GM23338 (cell line): ENCODE results near the gene ZDHHC17. TPM values are rescaled to one million over a fixed set of nuclear protein-coding genes. Genes with fewer than 3 reads are reported as not detected.

Experiments used
- ATAC-seq: fragments of 200-7000 bp; cut with Tn5 transposase; 3 replicates; pipeline ENCODE4 v1.9.1; 2020
- DNase-seq: peaks from one replicate; pipeline ENCODE4 v3.0.0-alpha.2; 2015; ENCODE audit warnings: low spot score
- H2AFZ ChIP-seq: fragments of 200-600 bp; sonication (generic); 2 replicates; pipeline ENCODE4 v1.8.0; 2016; ENCODE audit warnings: antibody characterized with exemption, mild to moderate bottlenecking, moderate library complexity
- H3F3A ChIP-seq: fragments of 200-600 bp; sonication (generic); replicated peaks from 2 replicates; pipeline ENCODE4 v1.8.0; 2017; ENCODE audit warnings: antibody characterized with exemption, mixed run types, low read depth
- H3K27ac ChIP-seq: fragments of 200-600 bp; sonication (generic); 2 replicates; pipeline ENCODE4 v1.6.1; 2016; ENCODE audit warnings: low read depth
- H3K27me3 ChIP-seq: fragments of 200-600 bp; sonication (generic); 2 replicates; pipeline ENCODE4 v1.8.0; 2016; ENCODE audit warnings: mild to moderate bottlenecking, mixed run types, moderate library complexity; ENCODE audit not compliant: insufficient read depth
- H3K36me3 ChIP-seq: fragments of 200-600 bp; sonication (generic); 2 replicates; pipeline ENCODE4 v1.8.0; 2016; ENCODE audit warnings: mild to moderate bottlenecking; ENCODE audit not compliant: insufficient read depth
- H3K4me1 ChIP-seq: fragments of 200-600 bp; sonication (generic); 2 replicates; pipeline ENCODE4 v1.8.0; 2016; ENCODE audit warnings: mild to moderate bottlenecking, moderate library complexity; ENCODE audit not compliant: insufficient read depth
- H3K4me2 ChIP-seq: fragments of 200-600 bp; sonication (generic); 2 replicates; pipeline ENCODE4 v1.7.1; 2017; ENCODE audit warnings: mixed run types
- H3K4me3 ChIP-seq: fragments of 200-600 bp; sonication (generic); 2 replicates; pipeline ENCODE4 v1.6.1; 2016; ENCODE audit warnings: mixed run types
- H3K79me2 ChIP-seq: fragments of 200-600 bp; sonication (generic); replicated peaks from 2 replicates; pipeline ENCODE4 v1.8.0; 2017; ENCODE audit warnings: mild to moderate bottlenecking; ENCODE audit not compliant: insufficient read depth
- H3K9me2 ChIP-seq: fragments of 200-600 bp; sonication (generic); 2 replicates; pipeline ENCODE4 v1.8.0; 2017; ENCODE audit not compliant: insufficient read depth
- H4K20me1 ChIP-seq: fragments of 200-600 bp; sonication (generic); replicated peaks from 2 replicates; pipeline ENCODE4 v1.8.0; 2017; ENCODE audit warnings: mild to moderate bottlenecking; ENCODE audit not compliant: insufficient read depth
- H3K27ac Mint-ChIP-seq: 2 replicates; pipeline ENCODE4 v1.8.0; 2020; ENCODE audit warnings: inconsistent platforms, mild to moderate bottlenecking, moderate library complexity, mixed read lengths
- H3K27me3 Mint-ChIP-seq: 3 replicates; pipeline ENCODE4 v1.8.0; 2022; ENCODE audit warnings: low read depth, mild to moderate bottlenecking, moderate library complexity, mixed read lengths, inconsistent platforms; ENCODE audit not compliant: insufficient read depth, poor library complexity
- H3K36me3 Mint-ChIP-seq: 3 replicates; pipeline ENCODE4 v1.8.0; 2021; ENCODE audit warnings: low read depth, mild to moderate bottlenecking, inconsistent platforms, moderate library complexity, mixed read lengths
- H3K4me1 Mint-ChIP-seq: 3 replicates; pipeline ENCODE4 v1.8.0; 2020; ENCODE audit warnings: mild to moderate bottlenecking, inconsistent platforms, mixed read lengths
- H3K4me3 Mint-ChIP-seq: 3 replicates; pipeline ENCODE4 v1.8.0; 2021; ENCODE audit warnings: moderate library complexity, mild to moderate bottlenecking, inconsistent platforms, mixed read lengths
- H3K9me3 Mint-ChIP-seq: 3 replicates; pipeline ENCODE4 v1.8.0; 2020; ENCODE audit warnings: moderate library complexity, mild to moderate bottlenecking, inconsistent platforms, mixed read lengths
- CREB1 ChIP-seq: fragments of 250-450 bp; sonication (Bioruptor Pico); IDR thresholded peaks from 2 replicates; pipeline ENCODE4 v1.5.0; 2020; ENCODE audit warnings: low read depth, mild to moderate bottlenecking, moderate library complexity
- ETS1 ChIP-seq: IDR thresholded peaks from 2 replicates; pipeline ENCODE4 v1.6.1; 2016; ENCODE audit warnings: antibody characterized with exemption
- EZH2 ChIP-seq: fragments of 200-600 bp; sonication (generic); IDR thresholded peaks from one replicate; pipeline ENCODE4 v1.8.0; 2017; ENCODE audit warnings: antibody characterized with exemption, mild to moderate bottlenecking, low read depth; ENCODE audit not compliant: unreplicated experiment
- EZH2phosphoT487 ChIP-seq: fragments of 200-600 bp; sonication (generic); IDR thresholded peaks from one replicate; pipeline ENCODE4 v1.8.1; 2018; ENCODE audit warnings: antibody characterized with exemption; ENCODE audit not compliant: unreplicated experiment
- JUNB ChIP-seq: IDR thresholded peaks from one replicate; pipeline ENCODE4 v1.6.1; 2016; ENCODE audit warnings: antibody characterized with exemption; ENCODE audit not compliant: unreplicated experiment
- NANOG ChIP-seq: IDR thresholded peaks from 2 replicates; pipeline ENCODE4 v1.6.1; 2016; ENCODE audit warnings: antibody characterized with exemption, borderline replicate concordance
- POLR2AphosphoS5 ChIP-seq: IDR thresholded peaks from 2 replicates; pipeline ENCODE4 v1.6.1; 2016; ENCODE audit warnings: antibody characterized with exemption, low read depth
- STAT1 ChIP-seq: IDR thresholded peaks from one replicate; pipeline ENCODE4 v1.6.1; 2016; ENCODE audit warnings: antibody characterized with exemption; ENCODE audit not compliant: unreplicated experiment
- ZNF114 ChIP-seq: fragments of 250-450 bp; sonication (Bioruptor Pico); IDR thresholded peaks from 2 replicates; pipeline ENCODE4 v1.5.0; 2020; ENCODE audit warnings: mild to moderate bottlenecking, moderate library complexity
- ZNF331 ChIP-seq: fragments of 250-450 bp; sonication (Bioruptor Pico); IDR thresholded peaks from 2 replicates; pipeline ENCODE4 v1.5.0; 2020; ENCODE audit warnings: low read depth, mild to moderate bottlenecking, moderate library complexity
- polyA plus RNA-seq: library from polyadenylated mRNA; unstranded; fragments of >200 nt; fragmentation: Nextera tagmentation; extraction: Ambion mirVana; gene quantifications from 2 replicates; pipeline ENCODE4 v1.2.1, GENCODE V29; 2016
- total RNA-seq: library from RNA; depleted of rRNA; stranded (reverse); fragments of >200 nt; shearing (Covaris generic); gene quantifications from 2 replicates; pipeline ENCODE4 v1.2.3, GENCODE V29; 2014
- TF ChIP-seq, protein P1 (sequence below): IDR thresholded peaks from one replicate; pipeline ENCODE4 v1.6.1; 2018; ENCODE audit warnings: antibody characterized with exemption; ENCODE audit not compliant: unreplicated experiment

The ZDHHC17 gene
- total and polyA plus RNA-seq, 2 experiments from 2014 or later: 15.7 to 43.5 TPM

- TF ChIP-seq ZNF331 (no peak), CREB1 (CRISPR knock-in tag) (no peak), EZH2 (no peak), EZH2phosphoT487 (no peak), ZNF114 (CRISPR knock-in tag) (no peak), JUNB (no peak), ETS1 (no peak)
Measured at GRCh38 chr12:76874027-76874426, 110.1 kb downstream of the ZDHHC17 start (continued).

DNA sequence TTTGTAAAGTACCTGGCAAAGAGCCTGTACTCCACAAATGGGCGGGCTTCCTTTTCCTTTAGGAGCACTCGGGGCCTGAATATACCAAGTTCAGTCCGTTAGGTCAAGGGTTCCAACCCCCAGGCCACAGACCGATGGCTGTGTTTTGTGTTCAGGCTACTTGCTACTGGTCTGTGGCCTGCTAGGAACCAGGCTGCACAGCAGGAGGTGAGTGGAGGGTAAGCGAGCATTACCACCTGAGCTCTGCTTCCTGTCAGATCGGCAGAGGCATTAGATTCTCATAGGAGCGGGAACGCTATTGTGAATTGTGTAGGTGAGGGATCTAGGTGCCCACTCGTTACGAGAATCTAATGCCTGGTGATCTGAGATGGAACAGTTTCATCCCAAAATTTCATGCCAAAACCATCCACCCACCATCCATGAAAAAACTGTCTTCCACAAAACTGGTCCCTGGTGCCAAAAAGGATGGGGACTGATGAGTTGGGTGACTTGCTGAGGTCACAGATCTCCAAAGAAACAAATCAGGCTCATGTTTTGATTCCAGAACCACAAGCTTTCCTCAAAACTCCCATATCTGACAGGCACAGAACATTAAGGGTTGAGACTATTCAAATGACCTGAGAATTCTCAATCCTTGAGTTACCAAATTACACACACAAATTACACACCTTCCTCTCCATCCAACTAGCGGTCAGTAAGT, 110.7 kb downstream of the ZDHHC17 start:
- no peak for TF ChIP-seq ZNF114 (CRISPR knock-in tag)
- TF ChIP-seq ZNF331: no peak
- TF ChIP-seq ETS1: no peak
- TF ChIP-seq EZH2phosphoT487: no peak
- TF ChIP-seq CREB1 (CRISPR knock-in tag): no peak
- TF ChIP-seq POLR2AphosphoS5: no peak
- no peak for TF ChIP-seq STAT1
- no peak for TF ChIP-seq JUNB
- TF ChIP-seq, protein P1, sequence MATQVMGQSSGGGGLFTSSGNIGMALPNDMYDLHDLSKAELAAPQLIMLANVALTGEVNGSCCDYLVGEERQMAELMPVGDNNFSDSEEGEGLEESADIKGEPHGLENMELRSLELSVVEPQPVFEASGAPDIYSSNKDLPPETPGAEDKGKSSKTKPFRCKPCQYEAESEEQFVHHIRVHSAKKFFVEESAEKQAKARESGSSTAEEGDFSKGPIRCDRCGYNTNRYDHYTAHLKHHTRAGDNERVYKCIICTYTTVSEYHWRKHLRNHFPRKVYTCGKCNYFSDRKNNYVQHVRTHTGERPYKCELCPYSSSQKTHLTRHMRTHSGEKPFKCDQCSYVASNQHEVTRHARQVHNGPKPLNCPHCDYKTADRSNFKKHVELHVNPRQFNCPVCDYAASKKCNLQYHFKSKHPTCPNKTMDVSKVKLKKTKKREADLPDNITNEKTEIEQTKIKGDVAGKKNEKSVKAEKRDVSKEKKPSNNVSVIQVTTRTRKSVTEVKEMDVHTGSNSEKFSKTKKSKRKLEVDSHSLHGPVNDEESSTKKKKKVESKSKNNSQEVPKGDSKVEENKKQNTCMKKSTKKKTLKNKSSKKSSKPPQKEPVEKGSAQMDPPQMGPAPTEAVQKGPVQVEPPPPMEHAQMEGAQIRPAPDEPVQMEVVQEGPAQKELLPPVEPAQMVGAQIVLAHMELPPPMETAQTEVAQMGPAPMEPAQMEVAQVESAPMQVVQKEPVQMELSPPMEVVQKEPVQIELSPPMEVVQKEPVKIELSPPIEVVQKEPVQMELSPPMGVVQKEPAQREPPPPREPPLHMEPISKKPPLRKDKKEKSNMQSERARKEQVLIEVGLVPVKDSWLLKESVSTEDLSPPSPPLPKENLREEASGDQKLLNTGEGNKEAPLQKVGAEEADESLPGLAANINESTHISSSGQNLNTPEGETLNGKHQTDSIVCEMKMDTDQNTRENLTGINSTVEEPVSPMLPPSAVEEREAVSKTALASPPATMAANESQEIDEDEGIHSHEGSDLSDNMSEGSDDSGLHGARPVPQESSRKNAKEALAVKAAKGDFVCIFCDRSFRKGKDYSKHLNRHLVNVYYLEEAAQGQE: no peak
- no peak for TF ChIP-seq NANOG
- no peak for ATAC-seq
- Mint-ChIP-seq H3K27ac (no peak overlapping the region), H3K36me3 (peaks cover 12% of the 10 kb centered on the region; the same call in 2 of the 3 replicates), H3K9me3 (no peaks in the 10 kb centered on the region), H3K27me3 (peaks cover 5% of the 10 kb centered on the region), H3K4me1 (peaks cover 66% of the 10 kb centered on the region), H3K4me3 (no peak overlapping the region; the same call in 2 of the 3 replicates)
- no peak overlapping the region for H2AFZ ChIP-seq
- H3K79me2 ChIP-seq: peaks cover 76% of the 10 kb centered on the region
- DNase-seq: peak; percentile 71
- peaks cover 3% of the 10 kb centered on the region; the same call in 1 of the 2 replicates for H3F3A ChIP-seq
- H3K4me3 ChIP-seq: no peak overlapping the region
- no peak overlapping the region for H3K27ac ChIP-seq
- H4K20me1 ChIP-seq: peaks cover 16% of the 10 kb centered on the region
- no peaks in the 10 kb centered on the region for H3K27me3 ChIP-seq
- H3K9me2 ChIP-seq: no peaks in the 10 kb centered on the region
- peaks cover 40% of the 10 kb centered on the region for H3K4me1 ChIP-seq
- H3K36me3 ChIP-seq: no peaks in the 10 kb centered on the region
- peak overlapping the region; percentile 9; the same call in 1 of the 2 replicates for H3K4me2 ChIP-seq
